ENCODE measurements around the gene CCDC50. TPM values are rescaled to one million over a fixed set of nuclear protein-coding genes. Genes with fewer than 3 reads are reported as not detected.

CCDC50 gene
- total and polyA plus RNA-seq, 2 of the 8 experiments (the other 6 are each of a cell fraction or from before 2014, with no cell fraction given) = 7.3 to 19.2 TPM

DNA sequence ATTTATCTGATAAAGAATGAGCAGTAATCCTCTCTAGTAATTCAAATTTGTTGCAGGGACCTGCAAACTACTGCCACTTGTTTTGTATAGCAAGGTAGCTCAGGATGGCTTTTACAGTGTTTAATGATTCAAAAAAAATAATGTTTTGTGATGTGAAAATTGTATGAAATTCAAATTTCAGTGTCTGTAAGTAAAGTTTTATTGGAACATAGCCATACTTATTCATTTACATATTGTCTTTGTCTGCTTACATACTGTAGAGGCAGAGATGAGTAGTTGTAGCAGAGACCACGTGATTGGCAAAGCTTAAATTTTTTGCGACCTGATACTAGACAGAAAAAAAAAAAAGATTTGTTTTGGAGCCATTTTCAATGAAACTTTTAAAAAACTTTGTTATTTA is 7.6 kb downstream of the CCDC50 start:
- Histone ChIP-seq H3K23me2 (ENCODE audit: low read depth, low read length) (no peaks in the 10 kb centered on the region), H3K18ac (ENCODE audit: extremely low read depth, low read length) (no peak overlapping the region), H3K9ac (replicated peaks in 1 of 4; ENCODE audit: extremely low read depth in 1 of 4, low read depth in 3 of 4, low read length in 3 of 4) (no peak overlapping the region), H2AK5ac (ENCODE audit: low read depth, low read length) (no peak overlapping the region), H2AFZ (ENCODE audit: low read length) (no peak overlapping the region), H2BK5ac (ENCODE audit: low read depth, low read length) (no peak overlapping the region), H2BK120ac (replicated peaks; ENCODE audit: low read depth, low read length) (no peak overlapping the region), H3K23ac (ENCODE audit: insufficient read length) (no peak overlapping the region), H2BK20ac (ENCODE audit: low read length) (no peak overlapping the region), H3K56ac (replicated peaks; ENCODE audit: insufficient read length, low read depth, low read length) (no peak overlapping the region), H3K14ac (ENCODE audit: insufficient read length) (no peak overlapping the region), H3K4me3 (ENCODE audit: extremely low read depth in 1 of 4, insufficient read depth in 2 of 4, low read depth in 3 of 4, low read length in 4 of 4) (no peak overlapping the region), H3K27ac (ENCODE audit: low read depth, low read length) (no peak overlapping the region), H3K4ac (replicated peaks; ENCODE audit: insufficient read length, low read depth, low read length) (no peak overlapping the region), H3K27me3 (replicated peaks in 1 of 4; ENCODE audit: control insufficient read depth in 3 of 4, extremely low read depth in 1 of 4, insufficient read depth in 3 of 4, low read length in 3 of 4) (no peaks in the 10 kb centered on the region), H4K8ac (ENCODE audit: extremely low read depth, insufficient read depth, low read length) (no peak overlapping the region), H4K91ac (replicated peaks; ENCODE audit: insufficient read length, low read length) (no peak overlapping the region), H3K79me2 (ENCODE audit: control insufficient read depth in 1 of 2, insufficient read depth in 2 of 2, low read length in 2 of 2) (peaks cover 0 to 50% of the 10 kb centered on the region in 2 experiments; a peak in 3 of 4 replicates), H3K4me2 (ENCODE audit: insufficient read depth in 1 of 2, low read depth in 2 of 2, low read length in 2 of 2) (no peak overlapping the region), H3K4me1 (replicated peaks in 1 of 4; ENCODE audit: control insufficient read depth in 3 of 4, insufficient read depth in 4 of 4, low read length in 3 of 4) (no peaks in the 10 kb centered on the region), H4K20me1 (replicated peaks in 1 of 2; ENCODE audit: control insufficient read depth in 1 of 2, insufficient read depth in 2 of 2, low read length in 2 of 2) (no peaks in the 10 kb centered on the region), H3K79me1 (ENCODE audit: low read depth, low read length) (no peaks in the 10 kb centered on the region), H4K5ac (ENCODE audit: insufficient read length, low read depth, low read length) (no peak overlapping the region), H3K9me3 (ENCODE audit: insufficient read depth in 2 of 2, low read depth in 1 of 2, low read length in 1 of 2) (no peaks in the 10 kb centered on the region), H2BK15ac (ENCODE audit: low read length) (no peak overlapping the region), H2BK12ac (ENCODE audit: low read depth, low read length) (no peak overlapping the region), H3K36me3 (ENCODE audit: control insufficient read depth in 2 of 4, insufficient read depth in 4 of 4, low read length in 3 of 4) (no peaks in the 10 kb centered on the region)
- WGBS, 2 experiments (ENCODE audit: extremely low coverage in 1 of 2, insufficient coverage in 1 of 2, insufficient read length in 1 of 2, insufficient replicate concordance in 2 of 2, low coverage in 1 of 2, low lambda C conversion rate in 2 of 2, missing lambda C conversion rate in 1 of 2) = 81% methylated on average over 2 of the region's 2 CpGs; no CpG with 5 or more reads in 1 of the 2 experiments
- DNase-seq (ENCODE audit: low read depth in 1 of 2, low spot score in 2 of 2) (no peak), FAIRE-seq (no peak)
- POLR2A ChIA-PET (ENCODE audit: partially characterized antibody) = interaction anchor here (0.8 kb wide), 1 partner anchor 22 kb away, joined by 3 read pairs; no protein-coding TSS in a partner anchor
- no peak for TF ChIP-seq PHF8 (conservative IDR thresholded peaks at IDR 0.05; ENCODE audit: low read depth, low read length)
- CTCF ChIA-PET (ENCODE audit: partially characterized antibody) = interaction anchor here (1.1 kb wide), 1 partner anchor 93 kb away, joined by 3 read pairs; no protein-coding TSS in a partner anchor

Measured in H1 (cell line).